GM19043 (cell line): Measurements from ENCODE around the gene BATF2.

ENCODE experiments used
- ATAC-seq: cut with Tn5 transposase; IDR thresholded peaks from one replicate; pipeline ENCODE4 v1.9.1; 2021; ENCODE audit warnings: low read depth; ENCODE audit not compliant: unreplicated experiment

BATF2 gene

GRCh38 chr11:64970731-64971151, 26.0 kb downstream of the BATF2 start:
- ATAC-seq = no peak

- no peak for ATAC-seq
Measured at GRCh38 chr11:64969209-64969608, 27.6 kb downstream of the BATF2 start.

GRCh38 chr11:64967375-64967774, 29.4 kb downstream of the BATF2 start:
- no peak for ATAC-seq

GRCh38 chr11:64963072-64963631, 33.6 kb downstream of the BATF2 start:
- ATAC-seq = no peak

GRCh38 chr11:64960719-64961118, 36.1 kb downstream of the BATF2 start:
- ATAC-seq = no peak

- ATAC-seq = no peak
Measured at GRCh38 chr11:64959498-64959897, 37.3 kb downstream of the BATF2 start.

- no peak for ATAC-seq
Measured at GRCh38 chr11:64954201-64954600, 42.6 kb downstream of the BATF2 start.

- no peak for ATAC-seq
Measured at GRCh38 chr11:64951529-64951928, 45.2 kb downstream of the BATF2 start.

- no peak for ATAC-seq
Measured at GRCh38 chr11:64947208-64947814, 49.5 kb downstream of the BATF2 start.
